HCT116 (cell line): ENCODE results near the gene TDRD3. TPM values are rescaled to one million over a fixed set of nuclear protein-coding genes. Genes with fewer than 3 reads are reported as not detected.

Source experiments
- ATAC-seq: fragments of 200-7000 bp; cut with Tn5 transposase; 2 replicates; pipeline ENCODE4 v1.9.1; 2020; ENCODE audit warnings: mild to moderate bottlenecking, moderate library complexity
- BruUV-seq: library from RNA; stranded (reverse); fragments of 400-500 nt; replicated peaks from 2 replicates; lab custom pipeline; 2021; lab: Mats Ljungman, UMichigan
- CTCF ChIA-PET: fragments of 300-600 bp; sonication (Branson Sonifier 250); formaldehyde crosslinking; loops from one replicate; lab custom pipeline; 2021; ENCODE audit warnings: antibody characterized with exemption; lab: Charles Lee
- POLR2A ChIA-PET: fragments of 300-600, 350-600 bp; sonication (Branson Sonifier 250); formaldehyde crosslinking; loops from one replicate; lab custom pipeline; 2021; ENCODE audit warnings: antibody characterized with exemption; lab: Charles Lee
- RAD21 ChIA-PET, 2 experiments: fragments of 300-600 bp; sonication (Branson Sonifier 250); formaldehyde crosslinking; loops; one replicate each; lab custom pipeline; 2023; ENCODE audit warnings: low total read pairs in 2 of 2; ENCODE audit not compliant: uncharacterized antibody in 2 of 2, unreplicated experiment in 2 of 2, low non-redundant PET in 1 of 2; lab: Charles Lee
- DNase-seq: peaks from one replicate; pipeline ENCODE4 v3.0.0-alpha.2; 2010; ENCODE audit warnings: low read depth, low spot score
- H2AFZ ChIP-seq: fragments of 200-600 bp; shearing (Covaris generic), sonication (generic); 2 replicates; pipeline ENCODE4 v1.6.1; 2017; ENCODE audit warnings: low read depth, mixed run types, mixed read lengths, antibody characterized with exemption, low read length; ENCODE audit not compliant: poor library complexity, severe bottlenecking
- H3K27ac ChIP-seq: 2 replicates; pipeline ENCODE4 v1.5.1; 2012; ENCODE audit warnings: low read depth, low read length
- H3K27me3 ChIP-seq: fragments of 200-600 bp; sonication (generic); 2 replicates; pipeline ENCODE4 v1.6.1; 2016; ENCODE audit warnings: mixed run types, low read length, mixed read lengths; ENCODE audit not compliant: insufficient read depth
- H3K36me3 ChIP-seq, 2 experiments: fragments of 200-500 bp in 1 of 2; fragments of 200-600 bp in 1 of 2; sonication (Bioruptor generic) in 1 of 2; sonication (generic) in 1 of 2; 2 replicates each; pipeline versions ENCODE4 v1.5.1 to v1.6.1; 2014 to 2016; ENCODE audit warnings: low read length in 2 of 2, inconsistent platforms in 1 of 2, mixed read lengths in 1 of 2, mixed run types in 1 of 2; ENCODE audit not compliant: insufficient read depth in 2 of 2, control insufficient read depth in 1 of 2
- H3K4me1 ChIP-seq, 2 experiments: fragments of 200-600 bp in 1 of 2; sonication (generic) in 1 of 2; 2 replicates each; pipeline versions ENCODE4 v1.5.1 to v1.6.1; 2012 to 2017; ENCODE audit warnings: low read length in 2 of 2, inconsistent platforms in 1 of 2, mild to moderate bottlenecking in 1 of 2, mixed read lengths in 1 of 2, mixed run types in 1 of 2, moderate library complexity in 1 of 2; ENCODE audit not compliant: insufficient read depth in 2 of 2, control insufficient read depth in 1 of 2
- H3K4me2 ChIP-seq: fragments of 200-600 bp; sonication (generic); 2 replicates; pipeline ENCODE4 v1.6.1; 2017; ENCODE audit warnings: mixed run types, low read length, mixed read lengths
- H3K4me3 ChIP-seq, 2 experiments: fragments of 200-600 bp in 1 of 2; sonication (generic) in 1 of 2; replicated peaks in 1 of 2; 2 replicates each; pipeline ENCODE4 v1.5.1; 2011 to 2016; ENCODE audit warnings: low read length in 2 of 2, control low read depth in 1 of 2, low read depth in 1 of 2, mild to moderate bottlenecking in 1 of 2, mixed read lengths in 1 of 2, mixed run types in 1 of 2
- H3K79me2 ChIP-seq: fragments of 200-600 bp; sonication (generic); 2 replicates; pipeline ENCODE4 v1.6.1; 2017; ENCODE audit warnings: mild to moderate bottlenecking, mixed run types, low read length, moderate library complexity, mixed read lengths; ENCODE audit not compliant: insufficient read depth
- H3K9ac ChIP-seq: fragments of 200-600 bp; sonication (generic); 2 replicates; pipeline ENCODE4 v1.6.1; 2016; ENCODE audit warnings: low read length, mixed read lengths
- H3K9me2 ChIP-seq: fragments of 200-600 bp; sonication (generic), shearing (Covaris generic); 2 replicates; pipeline ENCODE4 v1.6.1; 2017; ENCODE audit warnings: mixed run types, mild to moderate bottlenecking, moderate library complexity; ENCODE audit not compliant: insufficient read depth
- H3K9me3 ChIP-seq, 2 experiments: fragments of 200-500 bp in 1 of 2; fragments of 200-600 bp in 1 of 2; sonication (Bioruptor generic) in 1 of 2; sonication (generic) in 1 of 2; 2 replicates each; pipeline ENCODE4 v1.6.1; 2014 to 2017; ENCODE audit warnings: low read length in 2 of 2, mixed read lengths in 2 of 2, inconsistent platforms in 1 of 2, low read depth in 1 of 2, mild to moderate bottlenecking in 1 of 2, mixed run types in 1 of 2, moderate library complexity in 1 of 2; ENCODE audit not compliant: control insufficient read depth in 1 of 2, insufficient read depth in 1 of 2
- H4K20me1 ChIP-seq: fragments of 200-600 bp; sonication (generic), shearing (Covaris generic); 2 replicates; pipeline ENCODE4 v1.6.1; 2017; ENCODE audit warnings: mixed run types, mild to moderate bottlenecking, moderate library complexity; ENCODE audit not compliant: insufficient read depth
- CBX3 ChIP-seq: IDR thresholded peaks from 2 replicates; pipeline ENCODE4 v1.6.1; 2012; ENCODE audit warnings: low read depth
- EGR1 ChIP-seq: IDR thresholded peaks from 2 replicates; pipeline ENCODE4 v1.6.1; 2012; ENCODE audit warnings: low read depth
- ELF1 ChIP-seq: IDR thresholded peaks from 2 replicates; pipeline ENCODE4 v1.6.1; 2012; ENCODE audit warnings: low read depth, borderline replicate concordance
- EZH2 ChIP-seq: fragments of 200-600 bp; sonication (generic); IDR thresholded peaks from 2 replicates; pipeline ENCODE4 v1.6.1; 2017; ENCODE audit warnings: antibody characterized with exemption, mixed run types
- FOSL1 ChIP-seq: IDR thresholded peaks from 2 replicates; pipeline ENCODE4 v1.6.1; 2012; ENCODE audit warnings: low read depth
- POLR2A ChIP-seq: IDR thresholded peaks from 2 replicates; pipeline ENCODE4 v1.7.0; 2011; ENCODE audit warnings: borderline replicate concordance; ENCODE audit not compliant: insufficient read depth, insufficient read length; ENCODE audit errors: extremely low read depth
- RAD21 ChIP-seq: IDR thresholded peaks from 2 replicates; pipeline ENCODE4 v1.6.1; 2012; ENCODE audit warnings: low read depth, mild to moderate bottlenecking
- SP1 ChIP-seq: IDR thresholded peaks from 2 replicates; pipeline ENCODE4 v1.6.1; 2012; ENCODE audit warnings: low read depth
- ZBTB33 ChIP-seq: IDR thresholded peaks from 2 replicates; pipeline ENCODE4 v1.6.1; 2011; ENCODE audit warnings: mild to moderate bottlenecking, low read length, moderate library complexity; ENCODE audit not compliant: insufficient replicate concordance; ENCODE audit errors: extremely low read depth
- ZFX ChIP-seq: fragments of 450-650 bp; IDR thresholded peaks from 2 replicates; pipeline ENCODE4 v1.6.1; 2017
- ZNF274 ChIP-seq: fragments of 200-500 bp; sonication (Bioruptor generic); IDR thresholded peaks from 2 replicates; pipeline ENCODE4 v1.6.1; 2014; ENCODE audit warnings: mild to moderate bottlenecking, low read depth, low read length, inconsistent platforms
- intact Hi-C: fragments of 100-400 bp; cut with micrococcal nuclease; formaldehyde crosslinking; loops from 2 replicates; pipeline ENCODE4 v1.10.0; 2022
- total RNA-seq: library from RNA; stranded (reverse); gene quantifications from one replicate; pipeline ENCODE4 v1.2.1, GENCODE V29; 2021; ENCODE audit not compliant: unreplicated experiment
- TF ChIP-seq, protein P1 (sequence below): IDR thresholded peaks from 2 replicates; pipeline ENCODE4 v1.6.1; 2012

Gene TDRD3
- total RNA-seq, 1 experiment from 2014 or later, result 16.9 TPM

DNA sequence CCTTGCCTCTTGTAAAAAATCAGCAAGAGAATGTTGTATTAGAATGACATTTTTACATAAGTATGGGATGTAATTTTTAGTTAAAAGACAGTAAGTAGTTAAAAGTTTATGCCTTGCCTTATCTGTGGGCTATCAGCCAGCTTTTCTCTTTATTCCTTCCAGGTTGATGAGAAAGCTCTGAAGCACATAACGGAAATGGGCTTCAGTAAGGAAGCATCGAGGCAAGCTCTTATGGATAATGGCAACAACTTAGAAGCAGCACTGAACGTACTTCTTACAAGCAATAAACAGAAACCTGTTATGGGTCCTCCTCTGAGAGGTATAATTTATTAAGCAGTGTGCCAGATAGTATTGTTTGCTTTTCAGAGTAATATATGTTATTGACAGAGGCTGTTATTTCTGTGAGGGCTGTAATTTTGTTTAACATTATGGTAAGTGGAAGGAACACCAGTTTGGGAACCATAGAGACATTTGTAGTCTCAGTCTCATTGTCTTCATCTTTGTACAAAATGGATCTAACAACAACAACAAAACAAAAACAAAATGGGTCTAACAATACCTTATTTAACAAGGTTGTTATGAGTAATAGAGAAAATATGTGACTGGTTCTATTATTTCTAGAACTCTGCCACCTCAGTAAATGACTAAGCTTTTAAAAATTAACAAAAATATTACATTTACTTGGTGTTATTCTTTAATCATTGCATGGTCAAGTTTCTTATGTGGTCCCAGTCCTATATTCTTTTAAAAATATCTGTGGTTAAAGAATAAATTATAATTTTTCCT lies 112.8 kb downstream of the TDRD3 start:
- Histone ChIP-seq H2AFZ (no peak overlapping the region), H3K36me3 (no peaks in the 10 kb centered on the region), H3K79me2 (no peaks in the 10 kb centered on the region), H3K27ac (no peak overlapping the region), H3K9me3 (no peaks in the 10 kb centered on the region), H3K9ac (no peak overlapping the region), H3K4me1 (peaks cover 0 to 4% of the 10 kb centered on the region in 2 experiments; a peak in 1 of 4 replicates), H4K20me1 (no peaks in the 10 kb centered on the region), H3K4me3 (no peak overlapping the region), H3K4me2 (no peak overlapping the region), H3K9me2 (no peaks in the 10 kb centered on the region), H3K27me3 (no peaks in the 10 kb centered on the region)
- intact Hi-C loops, result no loop called here
- TF ChIP-seq ZNF274, result no peak
- no peak for TF ChIP-seq ZBTB33
- TF ChIP-seq ZFX, result no peak
- TF ChIP-seq, protein P1, sequence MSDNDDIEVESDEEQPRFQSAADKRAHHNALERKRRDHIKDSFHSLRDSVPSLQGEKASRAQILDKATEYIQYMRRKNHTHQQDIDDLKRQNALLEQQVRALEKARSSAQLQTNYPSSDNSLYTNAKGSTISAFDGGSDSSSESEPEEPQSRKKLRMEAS, result no peak
- TF ChIP-seq EZH2, result no peak
- no peak for TF ChIP-seq EGR1
- ATAC-seq, result no peak
- ChIA-PET POLR2A (interaction anchor here (0.6 kb wide), 1 partner anchor 212 kb away, joined by 3 read pairs; no protein-coding TSS in a partner anchor), RAD21 (no interaction called here), CTCF (interaction anchor here (1.1 kb wide), 1 partner anchor 36 kb away, joined by 3 read pairs; no protein-coding TSS in a partner anchor)
- DNase-seq, result no peak
- BruUV-seq, result no TSS peak

- no peaks in the 10 kb centered on the region for H3K9me2 ChIP-seq
- CTCF ChIA-PET, result no interaction called here
- H3K79me2 ChIP-seq, result no peaks in the 10 kb centered on the region
- H2AFZ ChIP-seq, result no peak overlapping the region
- H3K4me2 ChIP-seq, result no peak overlapping the region
- TF ChIP-seq RAD21 (no peak), ZNF274 (no peak), ELF1 (no peak), CBX3 (no peak), SP1 (no peak), POLR2A (no peak), FOSL1 (no peak)
- TF ChIP-seq, protein P1, result no peak
- H3K36me3 ChIP-seq, result no peaks in the 10 kb centered on the region
- H3K9me3 ChIP-seq, result no peaks in the 10 kb centered on the region
- no peak for DNase-seq
- no peak overlapping the region for H3K27ac ChIP-seq
- POLR2A ChIA-PET, result no interaction called here
- no TSS peak for BruUV-seq
- H3K27me3 ChIP-seq, result no peaks in the 10 kb centered on the region
- H4K20me1 ChIP-seq, result no peaks in the 10 kb centered on the region
- no peak overlapping the region for H3K9ac ChIP-seq
- no peak overlapping the region for H3K4me3 ChIP-seq
- H3K4me1 ChIP-seq, result peaks cover 0 to 4% of the 10 kb centered on the region in 2 experiments; a peak in 1 of 4 replicates
- RAD21 ChIA-PET, result no interaction called here
- intact Hi-C loops, result no loop called here
- no peak for ATAC-seq
Measured at GRCh38 chr13:60511637-60512036, 114.6 kb downstream of the TDRD3 start.
